HepG2 (cell line): ENCODE results near the gene NKAIN2.

ENCODE experiments used
- ARID2 ChIP-seq: sonication (generic); formaldehyde crosslinking; IDR thresholded peaks from 2 replicates; pipeline ENCODE4 v1.8.1; 2022; ENCODE audit warnings: mild to moderate bottlenecking, missing genetic modification reagents, borderline replicate concordance
- CTCF ChIP-seq: sonication (generic); formaldehyde crosslinking; IDR thresholded peaks from 2 replicates; pipeline ENCODE4 v1.5.0; 2020; ENCODE audit warnings: mild to moderate bottlenecking, missing genetic modification reagents, moderate library complexity
- DRAP1 ChIP-seq: IDR thresholded peaks from 2 replicates; pipeline ENCODE4 v1.6.1; 2016; ENCODE audit warnings: missing genetic modification reagents, missing compliant biosample characterization
- EZH2 ChIP-seq: conservative IDR thresholded peaks from 2 replicates; pipeline ENCODE4 v1.6.1; 2012; ENCODE audit warnings: mild to moderate bottlenecking, low read depth, low read length, moderate library complexity
- HNF4A ChIP-seq: sonication (generic); formaldehyde crosslinking; IDR thresholded peaks from 2 replicates; pipeline ENCODE4 v1.4.0; 2020; ENCODE audit warnings: missing genetic modification reagents
- PHF5A ChIP-seq: IDR thresholded peaks from one replicate; pipeline ENCODE4 v1.6.1; 2018; ENCODE audit warnings: low read depth, missing genetic modification reagents; ENCODE audit not compliant: unreplicated experiment
- SYNCRIP ChIP-seq: fragments of 200-400 bp; formaldehyde crosslinking; IDR thresholded peaks from 2 replicates; pipeline ENCODE4 v1.6.1; 2018; ENCODE audit warnings: mild to moderate bottlenecking, low read depth, low read length; ENCODE audit not compliant: insufficient read depth
- TBP ChIP-seq: sonication (generic); formaldehyde crosslinking; IDR thresholded peaks from 2 replicates; pipeline ENCODE4 v1.5.0; 2020; ENCODE audit warnings: missing genetic modification reagents
- ZXDC ChIP-seq: sonication (generic); formaldehyde crosslinking; IDR thresholded peaks from 2 replicates; pipeline ENCODE4 v1.5.0; 2020; ENCODE audit warnings: mild to moderate bottlenecking, missing genetic modification reagents

- TF ChIP-seq CTCF (CRISPR knock-in tag) (no peak), SYNCRIP (no peak), EZH2 (no peak), PHF5A (CRISPR knock-in tag) (no peak), DRAP1 (CRISPR knock-in tag) (no peak), TBP (CRISPR knock-in tag) (no peak), HNF4A (no peak), ARID2 (CRISPR knock-in tag) (no peak), ZXDC (CRISPR knock-in tag) (no peak)
Measured at GRCh38 chr6:124741341-124741740, 937.7 kb downstream of the NKAIN2 start.
